ACC112 (cell line): ENCODE measurements around the gene P2RX3.

Experiments used
- H2AFZ ChIP-seq: fragments of 200-600 bp; sonication (generic); one replicate; pipeline ENCODE4 v1.6.0; 2017; ENCODE audit warnings: antibody characterized with exemption, low read length; ENCODE audit not compliant: unreplicated experiment
- H3K27ac ChIP-seq: fragments of 200-600 bp; sonication (generic); 2 replicates; pipeline ENCODE4 v1.5.1; 2014; ENCODE audit warnings: low read depth, mild to moderate bottlenecking, antibody characterized with exemption, low read length, moderate library complexity
- H3K27me3 ChIP-seq: fragments of 200-600 bp; sonication (generic); 2 replicates; pipeline ENCODE4 v1.6.1; 2014; ENCODE audit warnings: mild to moderate bottlenecking, antibody characterized with exemption, low read length, moderate library complexity, mixed read lengths; ENCODE audit not compliant: insufficient read depth
- H3K36me3 ChIP-seq: fragments of 200-600 bp; sonication (generic); 2 replicates; pipeline ENCODE4 v1.6.1; 2016; ENCODE audit warnings: mild to moderate bottlenecking, antibody characterized with exemption, low read length, moderate library complexity, mixed read lengths; ENCODE audit not compliant: insufficient read depth
- H3K4me1 ChIP-seq: fragments of 200-600 bp; sonication (generic); one replicate; pipeline ENCODE4 v1.6.1; 2016; ENCODE audit warnings: low read length, mixed read lengths; ENCODE audit not compliant: insufficient read depth, unreplicated experiment, control insufficient read depth
- H3K4me3 ChIP-seq: fragments of 200-600 bp; sonication (generic); 2 replicates; pipeline ENCODE4 v1.5.1; 2014; ENCODE audit warnings: mild to moderate bottlenecking, low read depth, low read length
- H3K79me2 ChIP-seq: fragments of 200-600 bp; sonication (generic); one replicate; pipeline ENCODE4 v1.6.0; 2016; ENCODE audit warnings: low read length; ENCODE audit not compliant: control insufficient read depth, unreplicated experiment, insufficient read depth

The P2RX3 gene

DNA sequence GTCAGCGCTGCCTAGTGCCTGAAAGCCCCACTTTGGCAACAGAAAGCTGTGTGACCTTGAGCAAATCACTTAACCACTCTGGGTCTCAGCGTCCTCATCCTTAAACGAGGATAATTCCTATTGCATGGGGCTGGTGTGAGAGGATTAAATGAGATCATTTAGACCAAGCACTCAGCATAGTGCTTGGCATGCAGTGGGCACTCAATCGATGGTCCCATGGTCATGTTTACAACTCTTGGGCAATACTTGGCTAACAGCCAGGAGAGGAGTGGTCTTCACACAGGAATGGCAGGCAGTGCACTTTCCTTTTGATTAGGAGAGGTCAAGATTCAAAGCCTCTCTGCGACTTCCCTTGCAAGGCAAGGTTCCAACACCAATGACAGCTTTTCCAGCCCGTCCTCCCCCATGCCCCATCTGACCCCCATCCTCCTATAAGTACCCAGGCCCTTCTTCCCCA, 27.5 kb upstream of the P2RX3 start:
- Histone ChIP-seq H3K79me2 (peaks cover 41% of the 10 kb centered on the region), H3K4me1 (peaks cover 64% of the 10 kb centered on the region), H3K27me3 (no peaks in the 10 kb centered on the region), H3K36me3 (peaks cover 22% of the 10 kb centered on the region; the same call in 1 of the 2 replicates), H3K4me3 (peak overlapping the region; percentile 66), H2AFZ (no peak overlapping the region), H3K27ac (peak overlapping the region; percentile 79)

DNA sequence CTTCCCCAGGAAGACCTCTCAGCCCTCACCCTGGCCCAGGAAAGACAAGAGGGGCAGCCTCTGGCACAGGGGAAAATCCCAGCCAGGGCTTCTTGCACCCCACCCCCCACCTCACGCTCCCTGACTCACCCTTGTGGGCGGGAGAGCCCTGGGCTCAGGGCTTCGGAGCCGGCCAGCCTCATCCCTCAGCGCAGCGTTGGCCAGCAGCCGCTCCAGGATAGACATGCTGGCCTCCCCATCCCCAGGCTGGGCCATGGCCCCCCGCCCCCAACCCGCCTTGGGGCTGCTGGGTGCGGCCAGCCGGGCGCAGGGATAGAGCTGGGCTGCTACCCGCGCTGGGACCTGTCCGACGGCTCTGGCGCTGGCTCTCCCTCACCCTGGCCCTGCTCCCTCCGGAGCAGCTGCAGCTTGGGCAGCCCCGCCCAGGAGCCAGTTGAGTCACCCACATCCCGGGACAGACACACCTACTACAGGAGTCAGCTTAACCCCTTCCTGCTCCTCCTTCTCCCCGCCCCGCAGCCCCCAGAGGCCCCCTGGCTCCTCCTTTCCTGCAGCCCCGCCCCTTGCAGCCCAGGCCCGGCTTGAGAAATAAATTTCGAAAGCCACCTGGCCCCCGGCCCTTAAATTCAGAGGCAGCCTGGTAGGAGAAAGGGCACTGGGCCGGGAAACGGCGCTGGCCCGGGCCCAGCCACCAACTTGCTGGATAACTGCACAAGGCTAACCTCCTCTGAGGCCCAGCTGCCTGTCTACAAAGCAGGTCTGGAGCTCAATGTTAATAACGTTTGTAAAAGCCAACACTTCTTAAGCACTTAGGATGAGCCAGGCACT, 26.8 kb upstream of the P2RX3 start:
- Histone ChIP-seq H3K4me3 (peak overlapping the region; percentile 66), H3K4me1 (peaks cover 65% of the 10 kb centered on the region), H3K79me2 (peaks cover 35% of the 10 kb centered on the region), H3K27me3 (no peaks in the 10 kb centered on the region), H3K27ac (peak overlapping the region; percentile 79), H3K36me3 (peaks cover 22% of the 10 kb centered on the region; the same call in 1 of the 2 replicates), H2AFZ (no peak overlapping the region)

DNA sequence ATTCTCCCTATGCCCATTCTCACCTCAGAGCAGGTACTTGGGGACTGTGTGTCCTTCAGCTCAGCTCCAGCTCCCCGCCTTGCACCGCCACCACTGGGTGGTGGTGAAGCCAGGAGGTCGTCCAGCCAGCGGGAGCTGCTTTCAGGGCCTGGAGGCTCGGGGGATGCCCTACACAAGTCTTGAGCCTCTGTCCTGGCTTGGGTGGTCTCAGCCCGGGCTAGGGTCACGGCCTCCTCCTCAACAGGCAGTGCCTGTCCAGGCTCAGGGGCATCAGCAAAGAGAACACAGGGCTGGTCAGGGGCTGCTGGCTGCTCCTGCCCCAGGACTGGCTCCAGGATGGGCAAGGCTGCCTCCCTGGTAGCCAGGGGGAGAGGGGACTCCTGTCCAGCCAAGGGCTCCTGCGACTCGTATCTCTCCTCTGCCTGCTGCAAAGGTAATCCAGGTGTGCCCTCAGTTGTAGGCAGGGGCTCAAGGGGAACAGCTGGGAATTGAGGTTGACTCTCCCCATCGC, 25.6 kb upstream of the P2RX3 start:
- no peak overlapping the region for H3K4me3 ChIP-seq
- peaks cover 29% of the 10 kb centered on the region for H3K79me2 ChIP-seq
- H3K36me3 ChIP-seq, result peaks cover 28% of the 10 kb centered on the region; the same call in 1 of the 2 replicates
- H2AFZ ChIP-seq, result no peak overlapping the region
- H3K27me3 ChIP-seq, result no peaks in the 10 kb centered on the region
- no peak overlapping the region for H3K27ac ChIP-seq
- H3K4me1 ChIP-seq, result peaks cover 57% of the 10 kb centered on the region

DNA sequence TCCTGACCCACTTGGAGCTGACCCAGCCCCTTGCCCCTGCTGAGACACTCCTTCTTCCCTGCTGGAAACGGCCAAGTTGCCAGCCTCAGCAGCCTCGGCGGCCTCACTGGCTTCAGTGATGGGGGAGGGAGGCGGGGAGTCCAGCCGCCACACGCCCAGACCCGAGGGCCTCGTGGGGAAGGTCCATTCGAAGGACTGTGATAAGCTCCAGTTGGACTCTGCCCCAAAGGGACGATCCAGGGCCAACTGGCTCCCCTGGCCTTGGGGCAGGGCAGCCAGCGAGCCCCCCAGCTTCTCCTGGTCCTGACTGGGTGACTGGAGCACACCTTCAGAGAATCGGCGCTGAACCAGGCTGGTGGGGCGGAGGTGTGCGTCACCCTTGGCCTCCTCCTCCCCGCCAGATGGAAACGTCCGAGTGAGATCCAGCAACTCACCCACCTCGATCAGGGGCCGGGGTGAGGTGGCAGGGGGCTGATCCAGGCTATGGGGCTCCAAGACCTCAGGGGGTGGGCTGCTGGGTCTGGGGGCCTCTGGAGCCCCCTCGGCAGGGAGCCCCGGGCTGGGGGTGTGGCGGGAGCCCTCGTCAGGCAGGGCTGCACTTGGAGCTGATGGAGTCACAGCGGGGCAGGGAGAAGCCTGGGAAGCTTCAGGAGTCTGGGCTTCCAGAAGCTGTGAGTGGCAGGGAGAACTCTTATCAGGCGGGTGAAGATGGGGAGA, 24.9 kb upstream of the P2RX3 start:
- peaks cover 29% of the 10 kb centered on the region for H3K79me2 ChIP-seq
- peaks cover 25% of the 10 kb centered on the region; the same call in 1 of the 2 replicates for H3K36me3 ChIP-seq
- H3K4me3 ChIP-seq, result no peak overlapping the region
- H2AFZ ChIP-seq, result no peak overlapping the region
- no peak overlapping the region for H3K27ac ChIP-seq
- no peaks in the 10 kb centered on the region for H3K27me3 ChIP-seq
- H3K4me1 ChIP-seq, result peaks cover 56% of the 10 kb centered on the region

DNA sequence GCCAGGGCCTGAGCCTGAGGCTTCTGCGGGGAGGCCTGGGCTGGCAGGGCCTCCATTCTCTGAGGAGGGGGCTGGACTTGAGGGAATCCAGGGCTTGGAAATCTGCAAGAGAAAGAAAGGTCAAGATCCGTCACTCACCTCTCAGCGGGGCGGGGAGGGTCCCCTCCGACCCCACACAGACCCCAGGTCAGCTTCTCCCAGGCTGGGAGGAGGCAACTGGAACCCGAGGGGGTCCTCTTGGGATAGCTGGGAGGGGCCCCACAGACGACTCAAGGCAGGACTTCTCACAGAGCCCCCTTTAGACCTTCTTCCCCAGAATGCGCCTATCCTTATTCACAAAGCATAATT, 24.4 kb upstream of the P2RX3 start:
- no peak overlapping the region for H3K27ac ChIP-seq
- peaks cover 25% of the 10 kb centered on the region; the same call in 1 of the 2 replicates for H3K36me3 ChIP-seq

DNA sequence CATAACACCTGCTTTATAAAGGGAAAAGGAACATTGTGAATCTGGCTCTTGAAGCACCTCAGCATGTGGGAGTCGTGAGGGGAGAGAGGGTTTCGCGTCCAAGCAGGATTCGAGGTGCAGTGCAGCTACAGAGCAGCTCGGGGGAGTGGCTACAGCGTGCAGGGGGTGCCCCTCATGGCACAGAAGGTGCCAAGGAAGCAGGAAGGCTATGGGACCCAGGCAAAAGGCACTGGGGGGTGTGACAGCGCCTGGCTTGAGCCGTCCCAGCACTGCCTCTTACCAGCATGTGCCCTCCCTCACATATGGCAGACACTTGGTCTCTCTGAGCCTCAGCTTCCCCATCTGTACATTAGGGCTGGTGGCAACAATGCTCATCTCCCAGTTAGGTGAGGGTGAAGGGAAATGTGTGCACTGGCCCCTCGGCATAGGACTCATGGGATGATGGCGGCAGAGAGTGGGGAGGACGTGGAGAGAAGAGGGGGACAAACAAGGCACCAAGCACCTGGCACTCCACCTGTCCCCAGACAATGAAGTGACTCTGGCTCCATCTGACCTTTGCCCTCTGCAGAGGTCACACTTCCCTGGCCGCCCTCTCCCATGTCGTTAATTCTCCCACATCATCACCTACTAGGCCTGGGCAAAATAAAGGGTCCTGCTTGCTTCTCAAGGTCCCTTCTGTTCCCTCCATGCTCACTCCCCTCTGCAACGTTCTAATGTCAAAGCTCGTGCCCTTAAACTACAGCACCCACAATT, 23.8 kb upstream of the P2RX3 start:
- Histone ChIP-seq H3K4me3 (no peak overlapping the region), H3K4me1 (peaks cover 50% of the 10 kb centered on the region), H3K36me3 (peaks cover 20% of the 10 kb centered on the region; the same call in 1 of the 2 replicates), H2AFZ (no peak overlapping the region), H3K27me3 (no peaks in the 10 kb centered on the region), H3K27ac (no peak overlapping the region), H3K79me2 (peaks cover 30% of the 10 kb centered on the region)

More for the DNA sequence above, 24.4 kb upstream of the P2RX3 start:
- Histone ChIP-seq H3K27me3 (no peaks in the 10 kb centered on the region), H3K4me3 (no peak overlapping the region), H3K4me1 (peaks cover 55% of the 10 kb centered on the region), H2AFZ (no peak overlapping the region), H3K79me2 (peaks cover 32% of the 10 kb centered on the region)

DNA sequence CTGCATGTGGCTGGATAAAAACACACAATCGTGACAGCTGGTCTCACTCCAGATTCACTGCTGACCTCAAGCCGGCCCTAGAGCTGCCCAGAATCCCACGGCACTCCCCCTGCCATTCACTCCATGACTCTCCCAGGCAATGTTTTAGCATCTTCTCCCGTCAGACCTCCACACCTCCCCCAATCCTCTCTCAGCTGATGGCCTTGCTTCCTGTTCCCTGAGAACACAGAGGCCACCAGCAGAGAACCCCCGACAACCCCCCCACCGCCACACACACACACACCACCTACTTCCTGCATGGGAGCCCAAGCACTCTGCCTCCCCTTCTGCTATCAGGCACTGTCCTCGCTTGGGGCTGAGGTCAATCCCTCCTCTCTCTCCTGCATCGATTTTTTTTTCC, 22.7 kb upstream of the P2RX3 start:
- H3K79me2 ChIP-seq, result peaks cover 25% of the 10 kb centered on the region
- H3K27me3 ChIP-seq, result no peaks in the 10 kb centered on the region
- H3K4me1 ChIP-seq, result peaks cover 39% of the 10 kb centered on the region
- no peak overlapping the region for H3K27ac ChIP-seq
- no peak overlapping the region for H3K4me3 ChIP-seq
- H2AFZ ChIP-seq, result no peak overlapping the region
- H3K36me3 ChIP-seq, result peaks cover 11% of the 10 kb centered on the region; the same call in 1 of the 2 replicates

DNA sequence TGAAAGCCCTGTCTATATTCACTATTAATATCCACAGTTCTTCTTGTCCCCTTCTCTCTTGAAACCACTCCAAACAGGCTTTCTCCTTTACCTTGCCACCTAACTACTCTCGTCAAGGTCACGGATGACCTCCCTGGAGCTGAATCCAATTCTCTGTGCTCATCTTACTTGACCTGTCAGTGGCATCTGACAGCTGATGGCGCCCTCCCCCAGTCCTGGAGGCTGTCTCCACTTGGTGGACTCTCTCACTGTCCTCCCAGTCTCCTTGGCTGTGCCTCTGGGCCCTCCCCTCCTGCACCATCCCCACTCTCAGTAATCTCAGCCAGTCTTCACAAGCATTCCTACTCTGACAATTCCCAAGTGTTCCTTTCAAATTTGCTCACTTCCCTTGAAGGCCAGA, 22.1 kb upstream of the P2RX3 start:
- peaks cover 28% of the 10 kb centered on the region for H3K79me2 ChIP-seq
- H3K27ac ChIP-seq, result no peak overlapping the region
- H3K36me3 ChIP-seq, result peaks cover 11% of the 10 kb centered on the region; the same call in 1 of the 2 replicates
- no peaks in the 10 kb centered on the region for H3K27me3 ChIP-seq
- H3K4me3 ChIP-seq, result no peak overlapping the region
- H2AFZ ChIP-seq, result no peak overlapping the region
- peaks cover 39% of the 10 kb centered on the region for H3K4me1 ChIP-seq

DNA sequence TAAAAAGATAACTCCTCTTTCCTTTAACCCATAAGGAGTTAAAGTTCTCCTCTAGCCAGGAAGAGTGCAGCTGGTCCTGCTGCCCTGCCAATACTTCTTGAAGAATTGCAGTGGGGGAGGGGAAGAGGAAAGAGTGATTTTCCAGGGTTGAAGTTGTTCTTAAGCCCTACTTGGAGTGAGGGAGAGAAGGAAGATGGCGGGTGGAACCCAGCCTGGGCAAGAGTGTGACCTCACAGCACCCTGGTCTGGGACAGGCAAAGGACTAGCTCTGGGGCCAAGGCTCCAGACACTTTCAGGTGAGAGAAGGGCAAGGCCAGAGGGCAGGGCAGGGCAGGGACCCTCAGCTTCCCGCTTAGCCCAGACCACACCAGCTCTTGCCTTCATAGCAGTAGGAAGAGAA, 20.0 kb upstream of the P2RX3 start:
- no peak overlapping the region for H3K27ac ChIP-seq
- peaks cover 11% of the 10 kb centered on the region; the same call in 1 of the 2 replicates for H3K36me3 ChIP-seq
- H2AFZ ChIP-seq, result no peak overlapping the region
- no peaks in the 10 kb centered on the region for H3K27me3 ChIP-seq
- H3K79me2 ChIP-seq, result peaks cover 42% of the 10 kb centered on the region
- peaks cover 39% of the 10 kb centered on the region for H3K4me1 ChIP-seq
- no peak overlapping the region for H3K4me3 ChIP-seq

DNA sequence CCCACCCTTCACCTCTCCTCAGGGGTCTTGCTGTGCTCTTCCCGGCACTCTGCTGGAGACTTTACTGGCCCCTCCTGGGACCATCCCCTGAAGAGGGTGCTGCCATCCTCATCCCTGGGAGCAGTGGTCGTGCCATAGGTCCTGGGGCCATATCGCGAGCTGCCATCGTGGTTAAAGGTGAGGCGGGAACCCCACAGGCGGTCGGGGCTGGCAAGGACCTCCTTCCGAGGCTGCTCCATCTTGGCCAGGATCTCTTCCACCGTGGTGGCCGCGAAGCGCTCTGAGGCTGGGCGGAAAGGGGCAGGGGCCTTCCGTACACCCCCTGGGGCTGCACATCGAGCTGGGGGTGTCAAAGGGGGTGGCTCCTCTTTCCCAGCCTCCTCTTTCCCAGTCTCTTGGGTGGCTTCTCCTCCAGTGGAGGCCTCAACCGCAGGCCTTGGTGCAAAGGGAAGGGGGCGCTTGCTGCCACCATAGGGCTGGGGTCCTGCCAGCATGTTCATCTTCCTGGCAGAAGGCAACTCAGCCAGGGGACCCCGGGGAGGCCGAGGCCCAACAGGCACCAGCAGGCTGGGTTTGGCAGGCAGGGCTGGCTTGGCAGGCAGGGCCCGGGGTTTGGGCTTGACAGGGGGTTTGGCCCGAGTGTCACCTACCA, 18.0 kb upstream of the P2RX3 start:
- Histone ChIP-seq H3K4me1 (peaks cover 42% of the 10 kb centered on the region), H2AFZ (no peak overlapping the region), H3K27ac (no peak overlapping the region), H3K79me2 (peaks cover 52% of the 10 kb centered on the region), H3K27me3 (no peaks in the 10 kb centered on the region), H3K4me3 (peak overlapping the region; percentile 95; the same call in 1 of the 2 replicates), H3K36me3 (peaks cover 11% of the 10 kb centered on the region; the same call in 1 of the 2 replicates)
